Endodermal cell (in vitro differentiated cells): Measurements from ENCODE around the gene COPE. TPM values are rescaled to one million over a fixed set of nuclear protein-coding genes. Genes with fewer than 3 reads are reported as not detected.

Experiments
- DNase-seq: peaks from one replicate; pipeline ENCODE4 v3.0.0-alpha.2; 2017
- H3K27ac ChIP-seq: 2 replicates; pipeline ENCODE4 v1.5.1; 2013; ENCODE audit warnings: mild to moderate bottlenecking, low read depth, low read length, moderate library complexity
- H3K27me3 ChIP-seq: 2 replicates; pipeline ENCODE4 v1.6.1; 2013; ENCODE audit warnings: mild to moderate bottlenecking, low read length, moderate library complexity; ENCODE audit not compliant: insufficient read depth, control insufficient read depth, poor library complexity, severe bottlenecking
- H3K36me3 ChIP-seq: 2 replicates; pipeline ENCODE4 v1.7.0; 2013; ENCODE audit warnings: mild to moderate bottlenecking, low read length, moderate library complexity; ENCODE audit not compliant: control insufficient read depth, insufficient read depth
- H3K4me1 ChIP-seq: one replicate; pipeline ENCODE4 v1.7.0; 2013; ENCODE audit warnings: low read length; ENCODE audit not compliant: control insufficient read depth, insufficient read depth
- H3K4me3 ChIP-seq: 2 replicates; pipeline ENCODE4 v1.5.1; 2013; ENCODE audit warnings: mild to moderate bottlenecking, low read length, moderate library complexity
- H3K9ac ChIP-seq: 2 replicates; pipeline ENCODE4 v1.6.1; 2013; ENCODE audit warnings: mild to moderate bottlenecking, low read length, moderate library complexity; ENCODE audit not compliant: poor library complexity, severe bottlenecking; ENCODE audit errors: extremely low read depth
- H3K9me3 ChIP-seq: 2 replicates; pipeline ENCODE4 v1.6.1; 2013; ENCODE audit warnings: mild to moderate bottlenecking, low read length, moderate library complexity; ENCODE audit not compliant: control insufficient read depth
- H3K27ac Mint-ChIP-seq: 2 replicates; pipeline ENCODE4 v1.8.0; 2020; ENCODE audit warnings: mixed read lengths
- H3K27me3 Mint-ChIP-seq: 2 replicates; pipeline ENCODE4 v1.8.0; 2021; ENCODE audit warnings: mild to moderate bottlenecking, mixed read lengths; ENCODE audit not compliant: insufficient read depth
- H3K36me3 Mint-ChIP-seq: 2 replicates; pipeline ENCODE4 v1.8.0; 2020; ENCODE audit warnings: low read depth, mixed read lengths
- H3K4me1 Mint-ChIP-seq: 2 replicates; pipeline ENCODE4 v1.8.0; 2020; ENCODE audit warnings: mixed read lengths
- H3K4me3 Mint-ChIP-seq: 2 replicates; pipeline ENCODE4 v1.8.0; 2020; ENCODE audit warnings: mild to moderate bottlenecking, moderate library complexity, mixed read lengths
- H3K9me3 Mint-ChIP-seq: 2 replicates; pipeline ENCODE4 v1.8.0; 2020; ENCODE audit warnings: mild to moderate bottlenecking, mixed read lengths
- CTCF ChIP-seq: fragments of 200-600 bp; sonication (generic); conservative IDR thresholded peaks from 2 replicates; pipeline ENCODE4 v1.5.0; 2021; ENCODE audit warnings: antibody characterized with exemption, mild to moderate bottlenecking
- whole genome bisulfite sequencing, 2 experiments: methylation state at CpG; one replicate each; pipeline versions ENCODE4 v1.1.5 to v1.1.7; 2013; ENCODE audit warnings: missing lambda C conversion rate in 2 of 2, mixed read lengths in 1 of 2; ENCODE audit not compliant: insufficient coverage in 1 of 2, insufficient read length in 1 of 2; 5-methylcytosine and 5-hydroxymethylcytosine counted together
- total RNA-seq, 2 donors: library from RNA; stranded (reverse); fragmentation: NEBNext Ultra II Directional in 1 of 2; extraction: Animal tissue kit (Norgen Biotek cat#: 25700) in 1 of 2; gene quantifications; 2 replicates in 1 of 2; 3 replicates in 1 of 2; pipeline ENCODE4 v1.2.1, GENCODE V29; 2021

The COPE gene
- total RNA-seq, 2 donors from 2014 or later, result 226 to 241 TPM

- Histone ChIP-seq H3K27me3 (no peaks in the 10 kb centered on the region), H3K4me1 (no peaks in the 10 kb centered on the region), H3K9me3 (no peaks in the 10 kb centered on the region), H3K27ac (no peak overlapping the region), H3K4me3 (no peak overlapping the region), H3K9ac (no peak overlapping the region), H3K36me3 (no peaks in the 10 kb centered on the region)
- WGBS, 2 experiments, result 36 to 39% methylated on average over 17 to 33 of the region's 33 CpGs
- peaks cover 13% of the 10 kb centered on the region for H3K27me3 Mint-ChIP-seq
- H3K4me1 Mint-ChIP-seq, result no peaks in the 10 kb centered on the region
- peaks cover 9% of the 10 kb centered on the region for H3K36me3 Mint-ChIP-seq
- DNase-seq, result peak; percentile 67
- peak; percentile 21 for TF ChIP-seq CTCF
- peak overlapping the region; percentile 65 for H3K4me3 Mint-ChIP-seq
- H3K9me3 Mint-ChIP-seq, result no peaks in the 10 kb centered on the region
- H3K27ac Mint-ChIP-seq, result no peak overlapping the region
These were observed 22.8 kb downstream of the COPE start for GRCh38 chr19:18896421-18896841.

- DNase-seq, result peak; percentile 78
- H3K9me3 Mint-ChIP-seq, result no peaks in the 10 kb centered on the region
- peak within 1 kb of the TSS; percentile 20 for H3K9ac ChIP-seq
- no peak within 1 kb of the TSS for H3K27ac Mint-ChIP-seq
- no peak for TF ChIP-seq CTCF
- H3K4me3 Mint-ChIP-seq, result peak within 1 kb of the TSS; percentile 69
- peaks cover 6% of the 10 kb centered on the region for H3K36me3 Mint-ChIP-seq
- H3K4me3 ChIP-seq, result peak within 1 kb of the TSS; percentile 78
- 0 to 1% methylated on average over 24 to 89 of the region's 89 CpGs for WGBS, 2 experiments
- H3K27ac ChIP-seq, result peak within 1 kb of the TSS; percentile 82
- no peaks in the 10 kb centered on the region for H3K4me1 Mint-ChIP-seq
- H3K9me3 ChIP-seq, result no peaks in the 10 kb centered on the region
- H3K4me1 ChIP-seq, result no peaks in the 10 kb centered on the region
- H3K27me3 Mint-ChIP-seq, result peaks cover 13% of the 10 kb centered on the region
- H3K27me3 ChIP-seq, result no peaks in the 10 kb centered on the region
- no peaks in the 10 kb centered on the region for H3K36me3 ChIP-seq
These were observed 23.3 kb downstream of the COPE start, which contains the start of gene CERS1 for GRCh38 chr19:18895824-18896341. CERS1 (minus strand) TSS chr19:18896158; CDS start chr19:18896072, 86 bp downstream.

GRCh38 chr19:18895038-18895823 is 24.0 kb downstream of the COPE start:
- peaks cover 13% of the 10 kb centered on the region for H3K27me3 Mint-ChIP-seq
- H3K4me3 Mint-ChIP-seq, result peak overlapping the region; percentile 69
- no peaks in the 10 kb centered on the region for H3K36me3 ChIP-seq
- H3K27ac ChIP-seq, result peak overlapping the region; percentile 82
- no peaks in the 10 kb centered on the region for H3K4me1 ChIP-seq
- peak overlapping the region; percentile 78 for H3K4me3 ChIP-seq
- TF ChIP-seq CTCF, result peak; percentile 81
- H3K4me1 Mint-ChIP-seq, result no peaks in the 10 kb centered on the region
- no peaks in the 10 kb centered on the region for H3K9me3 ChIP-seq
- DNase-seq, result peak; percentile 93
- no peaks in the 10 kb centered on the region for H3K27me3 ChIP-seq
- peaks cover 3% of the 10 kb centered on the region for H3K36me3 Mint-ChIP-seq
- H3K27ac Mint-ChIP-seq, result no peak overlapping the region
- H3K9me3 Mint-ChIP-seq, result no peaks in the 10 kb centered on the region
- 0 to 1% methylated on average over 40 to 72 of the region's 72 CpGs for WGBS, 2 experiments
- peak overlapping the region; percentile 20 for H3K9ac ChIP-seq
